H1 (cell line): ENCODE data around the gene METRNL. TPM values are rescaled to one million over a fixed set of nuclear protein-coding genes. Genes with fewer than 3 reads are reported as not detected.

Source experiments
- HDAC2 ChIP-seq, 2 experiments: fragments of 300-600 bp in 1 of 2; sonication (generic) in 1 of 2; IDR thresholded peaks; 2 replicates each; pipeline ENCODE4 v1.6.1; 2011 to 2012; ENCODE audit warnings: low read depth in 2 of 2, low read length in 2 of 2, mild to moderate bottlenecking in 2 of 2, moderate library complexity in 2 of 2, borderline replicate concordance in 1 of 2, inconsistent platforms in 1 of 2
- polyA plus RNA-seq, 7 experiments: library from polyadenylated mRNA; depleted of rRNA in 3 of 7; stranded (reverse) in 5 of 7; unstranded in 2 of 7; fragments of >200 nt in 5 of 7; fragments of 200-250 nt in 2 of 7; gene quantifications; 1 replicate in 5 of 7; 2 replicates in 1 of 7; 4 replicates in 1 of 7; pipeline versions ENCODE4 v1.2.1 to v1.2.3, GENCODE V29; 2011 to 2013; ENCODE audit warnings: missing spikeins in 2 of 7, mixed read lengths in 2 of 7
- total RNA-seq: library from RNA; stranded (reverse); fragmentation: NEBNext Ultra II Directional; extraction: Animal tissue kit (Norgen Biotek cat#: 25700); gene quantifications from 2 replicates; pipeline ENCODE4 v1.2.1, GENCODE V29; 2021

Gene METRNL
- total and polyA plus RNA-seq, 2 of the 8 experiments (the other 6 are each of a cell fraction or from before 2014, with no cell fraction given): 13.9 to 14.2 TPM

GRCh38 chr17:83058266-83058798 is 21.1 kb upstream of the METRNL start (continued):
- TF ChIP-seq HDAC2 (IDR thresholded peaks at IDR 0.05; ENCODE audit: borderline replicate concordance in 1 of 2, low read depth in 2 of 2, low read length in 2 of 2): no peak
